D721Med (cell line): ENCODE measurements around the gene FLG.
A peak's percentile ranks its signal among the peaks of the same experiment; 100 is the strongest.

Experiments
- DNase-seq: peaks from one replicate; pipeline ENCODE4 v3.0.0; 2011; ENCODE audit warnings: low spot score; ENCODE audit not compliant: insufficient read length
- FAIRE-seq: peaks from 2 replicates; lab custom pipeline; 2011; peaks lifted over from hg19 to GRCh38; lab: Jason Lieb, UNC
- TF ChIP-seq, protein P1 (sequence below): IDR thresholded peaks from 2 replicates; pipeline ENCODE4 v1.5.1; 2012; ENCODE audit warnings: mild to moderate bottlenecking, control low read depth; ENCODE audit not compliant: insufficient read depth; ENCODE audit errors: missing control alignments

FLG gene

GRCh38 chr1:152348447-152348846 lies 23.4 kb upstream of the FLG start:
- TF ChIP-seq, protein P1, sequence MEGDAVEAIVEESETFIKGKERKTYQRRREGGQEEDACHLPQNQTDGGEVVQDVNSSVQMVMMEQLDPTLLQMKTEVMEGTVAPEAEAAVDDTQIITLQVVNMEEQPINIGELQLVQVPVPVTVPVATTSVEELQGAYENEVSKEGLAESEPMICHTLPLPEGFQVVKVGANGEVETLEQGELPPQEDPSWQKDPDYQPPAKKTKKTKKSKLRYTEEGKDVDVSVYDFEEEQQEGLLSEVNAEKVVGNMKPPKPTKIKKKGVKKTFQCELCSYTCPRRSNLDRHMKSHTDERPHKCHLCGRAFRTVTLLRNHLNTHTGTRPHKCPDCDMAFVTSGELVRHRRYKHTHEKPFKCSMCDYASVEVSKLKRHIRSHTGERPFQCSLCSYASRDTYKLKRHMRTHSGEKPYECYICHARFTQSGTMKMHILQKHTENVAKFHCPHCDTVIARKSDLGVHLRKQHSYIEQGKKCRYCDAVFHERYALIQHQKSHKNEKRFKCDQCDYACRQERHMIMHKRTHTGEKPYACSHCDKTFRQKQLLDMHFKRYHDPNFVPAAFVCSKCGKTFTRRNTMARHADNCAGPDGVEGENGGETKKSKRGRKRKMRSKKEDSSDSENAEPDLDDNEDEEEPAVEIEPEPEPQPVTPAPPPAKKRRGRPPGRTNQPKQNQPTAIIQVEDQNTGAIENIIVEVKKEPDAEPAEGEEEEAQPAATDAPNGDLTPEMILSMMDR, result peak; percentile 24
- no peak for DNase-seq

GRCh38 chr1:152347116-152347728 lies 22.2 kb upstream of the FLG start:
- FAIRE-seq, result no peak
- no peak for DNase-seq
- TF ChIP-seq, protein P1, result peak; percentile 93

More at GRCh38 chr1:152348447-152348846, 23.4 kb upstream of the FLG start:
- no peak for FAIRE-seq

DNA sequence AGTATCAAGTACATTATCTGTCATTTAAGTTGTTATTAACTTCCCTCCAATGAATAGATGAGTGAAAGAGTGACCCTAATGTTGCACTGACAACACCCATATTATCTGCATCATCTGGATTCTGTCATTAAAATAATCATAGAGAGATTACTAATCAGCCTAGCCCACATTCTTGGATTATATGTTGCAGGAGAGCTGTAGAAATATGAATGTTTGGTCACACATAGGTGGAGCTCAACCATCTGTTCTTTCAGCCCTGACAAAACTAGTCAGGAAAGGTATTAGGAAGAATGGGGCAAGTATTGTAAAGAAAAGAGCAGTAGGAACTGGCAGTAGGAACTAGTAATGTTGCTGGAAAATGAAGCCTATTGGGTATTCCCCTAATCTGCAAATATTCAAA lies 19.4 kb upstream of the FLG start:
- FAIRE-seq (no peak), DNase-seq (no peak)
- TF ChIP-seq, protein P1, result no peak

DNA sequence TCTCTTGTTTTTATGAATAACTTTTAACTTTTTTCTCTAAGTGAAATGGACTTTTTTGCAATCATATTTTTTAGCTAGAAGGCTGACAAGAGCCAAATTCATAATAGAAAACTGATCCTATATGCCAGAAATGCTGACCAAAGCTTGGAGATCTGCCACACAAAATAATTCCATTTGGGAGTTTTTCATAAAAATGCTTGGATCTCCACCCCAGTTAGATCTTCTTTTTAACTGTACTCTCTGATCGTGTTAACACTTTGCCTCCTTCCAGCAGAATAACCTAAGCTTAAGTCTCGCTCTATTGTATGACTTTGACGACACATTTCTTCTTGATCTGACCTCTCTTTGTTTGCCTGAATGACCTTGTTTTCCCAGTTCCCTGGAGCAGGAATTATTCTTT lies 18.0 kb upstream of the FLG start:
- DNase-seq, result no peak
- FAIRE-seq, result no peak
- TF ChIP-seq, protein P1, result no peak

DNA sequence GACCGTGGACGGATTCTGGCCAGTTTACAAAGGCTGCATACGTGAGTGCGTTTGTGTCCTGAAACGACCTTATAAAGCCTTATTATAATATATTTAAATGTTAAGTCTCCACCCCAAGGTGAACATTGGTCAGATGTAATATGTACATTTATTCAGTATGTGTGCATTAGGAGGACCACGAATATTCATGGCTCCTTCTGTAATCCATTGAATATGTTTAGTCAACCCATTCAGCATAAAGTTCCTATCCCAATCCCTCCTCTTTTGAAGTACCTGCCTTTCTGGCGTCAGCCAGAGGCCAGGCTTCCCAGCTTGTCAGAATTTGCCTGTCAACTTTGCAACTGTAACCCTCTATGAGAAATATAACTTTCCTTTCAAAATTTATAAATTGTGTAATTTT lies 10.4 kb upstream of the FLG start:
- TF ChIP-seq, protein P1, result no peak
- FAIRE-seq (no peak), DNase-seq (no peak)

GRCh38 chr1:152328801-152329391 lies 3.9 kb upstream of the FLG start:
- TF ChIP-seq, protein P1, result no peak
- no peak for FAIRE-seq
- DNase-seq, result no peak

- FAIRE-seq (no peak), DNase-seq (no peak)
- TF ChIP-seq, protein P1, result no peak
Observed at GRCh38 chr1:152313970-152314369, 11.1 kb downstream of the FLG start.
